ENCODE results near the gene JUNB.
"Not testable (repeated sequence)": the region's sequence is repeated elsewhere in the genome, so short reads cannot be mapped to it uniquely, and the experiment has no call there.

JUNB gene

DNA sequence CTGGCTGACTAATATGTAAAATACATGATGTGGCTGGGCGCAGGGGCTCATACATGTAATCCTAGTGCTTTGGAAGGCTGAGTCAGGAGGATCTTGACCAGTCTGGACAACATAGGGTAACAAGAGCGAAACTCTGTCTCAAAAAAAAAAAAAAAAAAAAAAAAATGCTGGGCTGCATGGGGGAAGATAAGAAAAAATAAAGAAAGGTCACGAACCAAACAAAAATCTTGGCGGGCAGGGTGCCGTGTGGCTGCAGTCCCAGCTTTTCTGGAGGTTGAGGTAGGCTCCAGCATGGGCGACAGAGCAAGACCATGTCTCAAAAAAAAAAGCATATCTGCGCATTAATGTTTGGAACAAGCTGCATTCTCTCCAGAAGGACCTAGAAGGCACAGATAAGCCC is 23.8 kb downstream of the JUNB start:
- no peak for DNase-seq

DNA sequence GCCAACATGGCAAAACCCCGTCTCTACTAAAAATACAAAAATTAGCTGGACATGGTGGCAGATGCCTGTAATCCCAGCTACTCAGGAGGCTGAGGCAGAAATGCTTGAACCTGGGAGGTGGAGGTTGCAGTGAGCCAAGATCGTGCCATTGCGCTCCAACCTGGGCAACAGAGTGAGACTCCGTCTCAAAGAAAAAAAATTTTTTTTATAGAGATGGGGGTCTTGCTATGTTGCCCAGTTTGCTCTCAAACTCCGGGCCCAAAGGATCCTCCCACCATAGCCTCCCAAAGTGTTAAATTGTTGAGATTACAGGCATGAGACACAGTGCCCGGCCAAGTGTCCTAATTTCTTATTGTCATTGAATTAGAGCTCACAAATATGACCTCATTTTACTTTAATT is 25.9 kb downstream of the JUNB start:
- not testable (repeated sequence) for DNase-seq

DNA sequence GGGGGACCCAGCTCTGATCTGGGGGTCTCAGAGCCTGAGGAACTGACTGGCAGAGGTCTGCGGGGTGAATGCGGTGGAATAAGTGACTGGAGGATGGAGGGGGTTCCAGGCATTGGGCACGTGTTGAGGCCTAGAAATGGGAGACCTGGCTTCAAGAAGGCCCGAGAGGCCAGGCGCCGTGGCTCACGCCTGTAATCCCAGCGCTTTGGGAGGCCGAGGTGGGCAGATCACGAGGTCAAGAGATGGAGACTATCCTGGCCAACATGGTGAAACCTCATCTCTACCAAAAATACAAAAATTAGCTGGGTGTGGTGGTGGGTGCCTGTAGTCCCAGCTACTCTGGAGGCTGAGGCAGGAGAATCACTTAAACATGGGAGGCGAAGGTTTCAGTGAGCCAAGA is 26.5 kb downstream of the JUNB start:
- not testable (repeated sequence) for DNase-seq

DNA sequence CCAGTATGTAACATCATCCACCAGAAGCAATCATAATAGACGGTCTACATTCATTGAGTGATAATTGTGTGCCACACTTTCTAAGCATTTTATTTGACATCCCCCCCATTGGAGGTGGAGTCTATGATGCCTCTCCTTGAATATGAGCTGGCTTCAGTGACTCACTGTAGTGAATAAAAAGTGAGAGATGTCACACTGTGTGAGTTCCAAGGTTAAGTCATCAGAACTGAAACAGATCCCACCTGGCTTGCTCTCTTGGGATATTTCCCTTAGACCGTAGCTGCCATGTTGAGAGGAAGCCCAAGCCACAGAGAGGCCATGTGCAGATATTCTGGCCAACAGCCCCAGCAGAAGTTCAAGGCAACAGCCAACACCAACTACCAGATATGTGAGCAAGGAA is 30.5 kb downstream of the JUNB start:
- no peak for DNase-seq

DNA sequence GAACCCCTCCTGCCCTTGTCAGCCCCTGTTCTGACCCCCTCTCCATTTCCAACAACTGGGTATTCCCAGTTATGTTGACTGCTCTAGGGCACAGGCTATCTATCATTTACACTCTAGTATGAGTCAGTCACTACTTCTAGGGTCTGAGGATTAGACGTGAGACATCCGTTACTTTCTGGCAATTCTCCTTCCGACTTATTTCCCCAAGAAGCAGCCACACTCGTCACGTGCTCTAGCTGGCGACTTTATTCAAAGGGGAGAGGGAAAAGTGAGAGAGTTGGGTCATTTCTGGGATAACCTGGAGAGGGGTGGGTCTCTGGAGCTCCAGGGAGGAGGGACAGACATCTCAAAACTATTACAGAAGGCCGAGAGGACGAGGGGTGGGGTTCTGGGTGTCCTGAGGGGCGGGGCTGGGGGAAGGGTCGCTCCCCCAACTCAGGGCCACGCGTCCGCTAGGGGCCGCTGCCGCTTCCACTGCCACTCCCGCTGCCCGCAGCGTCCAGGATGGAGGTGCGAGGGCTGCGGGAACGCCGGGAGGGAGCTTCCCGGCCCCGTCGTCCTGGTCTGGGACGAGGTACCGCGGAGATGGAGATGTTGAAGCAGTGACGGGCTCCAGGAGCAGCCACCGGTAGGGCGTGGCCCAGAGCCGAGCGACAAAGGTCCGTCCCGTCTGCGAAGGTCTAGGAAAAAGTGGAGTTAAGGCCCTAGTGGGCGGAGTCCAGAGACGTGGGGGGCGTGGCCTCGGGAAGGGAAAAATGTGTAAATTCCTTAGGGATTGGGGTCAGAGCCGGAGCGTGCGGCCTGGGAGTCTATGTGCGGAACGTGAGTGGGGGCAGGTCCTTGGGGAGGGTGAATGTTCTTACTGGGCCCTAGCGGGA is 34.2 kb downstream of the JUNB start:
- peak; percentile 39 for DNase-seq

DNA sequence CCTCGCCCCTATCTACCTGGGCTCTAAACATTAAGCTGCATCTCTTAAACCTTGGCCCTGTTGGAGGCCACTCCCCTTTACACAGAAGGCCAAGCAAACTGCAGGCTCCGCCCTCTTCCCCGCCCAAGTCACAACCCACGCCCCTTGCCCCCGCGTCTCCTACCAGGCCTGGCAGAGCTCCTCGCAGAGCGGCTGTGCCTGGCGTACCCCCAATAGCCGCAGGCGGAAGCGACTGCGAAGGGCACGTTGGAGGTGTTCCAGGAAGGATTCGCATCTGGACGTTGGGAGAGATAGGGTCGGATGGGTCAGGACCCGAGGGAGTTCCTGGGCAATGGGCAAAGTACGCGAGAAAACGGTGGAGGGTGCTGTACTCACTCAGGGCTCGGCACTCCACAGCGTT is 37.2 kb downstream of the JUNB start:
- peak; percentile 40 for DNase-seq

DNA sequence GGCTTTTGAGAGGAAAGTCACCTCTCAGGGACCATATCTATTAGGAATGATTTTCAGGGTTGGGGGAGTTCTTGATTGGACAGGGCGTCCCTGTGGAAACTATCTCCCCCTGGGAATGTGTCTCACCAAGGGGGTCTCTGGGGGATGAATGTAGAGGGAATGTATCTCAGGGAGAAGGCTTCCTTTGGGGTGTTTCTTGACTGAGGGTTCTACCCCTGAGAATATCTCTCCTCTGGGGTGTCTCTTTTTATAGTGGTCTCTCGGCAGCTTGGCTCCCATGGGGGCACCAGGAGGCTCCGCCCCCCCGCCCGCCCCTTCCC is 42.1 kb downstream of the JUNB start:
- no peak for DNase-seq

DNA sequence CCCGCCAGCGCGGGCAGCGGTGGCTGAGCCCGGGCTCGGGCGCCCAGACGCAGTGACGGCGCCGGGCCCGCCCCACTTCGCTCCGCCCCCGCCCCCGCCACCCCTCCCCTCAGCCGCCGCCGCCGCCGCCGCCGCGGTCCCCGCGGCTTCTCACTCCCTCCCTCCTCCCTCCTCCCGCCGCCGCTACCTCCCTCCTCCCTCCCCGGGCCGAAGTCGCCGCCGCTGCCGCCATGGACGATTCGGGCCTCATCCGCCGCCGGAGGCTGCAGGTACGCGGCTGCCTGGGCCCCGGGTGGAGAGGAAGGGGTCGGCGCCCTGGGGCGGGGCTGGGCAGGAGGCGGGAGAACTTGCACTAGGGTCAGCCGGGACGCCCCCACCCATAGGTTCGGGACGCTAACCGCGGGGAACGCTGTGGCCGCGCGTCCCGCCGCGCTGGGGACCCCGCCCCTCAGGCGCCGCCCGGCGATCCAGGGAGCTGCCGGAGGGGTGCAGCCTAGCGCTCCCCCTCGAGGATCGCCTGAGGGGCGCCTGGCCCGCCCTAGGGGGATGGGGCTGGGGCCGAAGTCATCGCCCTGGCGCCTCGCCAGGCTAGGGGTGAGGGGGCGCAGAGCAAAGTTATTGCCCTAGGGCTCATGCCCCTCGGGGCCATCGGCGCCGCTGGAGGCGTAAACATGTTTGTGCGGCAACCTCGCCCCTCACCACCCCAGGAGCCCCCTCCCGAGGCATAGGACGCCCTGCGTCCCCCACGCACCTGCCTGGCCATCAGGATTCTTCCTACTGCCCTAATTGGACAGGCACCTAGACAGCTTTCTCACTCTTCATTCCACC is 42.7 kb downstream of the JUNB start:
- peak; percentile 49 for DNase-seq

DNA sequence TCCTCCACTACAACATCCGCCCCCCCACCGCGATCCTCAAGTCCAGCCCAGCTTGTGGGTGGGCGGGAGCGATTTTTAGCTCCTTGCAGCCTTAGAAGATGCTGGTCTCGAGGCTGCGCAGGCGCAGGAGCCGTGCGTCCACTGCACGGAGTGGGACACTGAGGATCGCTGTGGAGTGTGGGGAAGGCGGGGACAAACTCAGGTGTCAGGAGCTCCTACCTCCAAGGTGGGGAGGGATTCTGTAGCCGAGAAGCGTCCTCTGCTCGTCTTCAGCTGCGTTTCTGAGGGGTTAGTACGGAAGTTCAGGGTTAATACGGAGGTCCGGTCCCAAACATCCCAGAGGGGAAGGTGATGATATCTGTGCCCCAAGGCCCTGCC is 43.3 kb downstream of the JUNB start, which contains the start of gene RTBDN:
Gene RTBDN (minus strand): TSS at position 14 of the 378 bp plus-strand sequence. CDS start 4,600 bp downstream, outside the sequence.
- no peak for DNase-seq

DNA sequence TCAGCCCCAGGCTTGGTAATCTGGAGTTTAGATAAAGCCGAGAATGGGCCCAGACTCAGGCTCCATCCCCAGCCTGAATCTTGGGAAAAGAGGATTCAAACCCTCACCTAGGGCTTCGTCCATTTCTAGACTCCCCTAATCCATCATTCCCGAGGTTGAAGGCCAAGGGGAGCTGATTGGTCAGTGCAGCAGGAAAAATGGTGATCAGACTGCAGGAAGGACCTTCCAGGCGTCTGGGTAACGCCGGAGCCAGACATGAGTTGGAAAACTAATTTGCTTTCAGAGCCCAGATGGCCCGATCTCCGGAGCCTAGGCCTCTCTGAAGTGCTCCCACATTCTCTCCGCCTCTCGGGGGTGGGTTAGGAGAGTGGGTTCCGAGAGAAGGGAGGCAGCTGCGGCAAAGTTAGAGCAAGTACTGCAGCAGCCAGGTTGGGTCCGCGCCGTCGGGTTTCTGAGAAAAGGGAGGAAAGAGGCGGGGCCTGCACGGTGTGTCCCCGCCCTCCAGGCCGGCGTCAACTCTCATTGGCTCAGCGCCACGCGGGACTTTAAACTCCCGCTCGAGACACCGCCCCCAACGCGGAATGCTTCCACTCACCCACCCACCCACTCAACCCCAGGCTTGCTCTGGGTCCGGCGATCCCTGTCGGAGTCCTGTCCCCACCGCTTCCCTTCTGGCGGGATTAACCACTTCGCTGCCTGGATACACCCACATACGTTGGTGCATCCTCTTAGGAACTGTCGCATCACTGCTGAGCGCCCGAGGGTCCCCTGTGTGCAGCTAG is 43.9 kb downstream of the JUNB start:
- DNase-seq, result peak; percentile 34

DNA sequence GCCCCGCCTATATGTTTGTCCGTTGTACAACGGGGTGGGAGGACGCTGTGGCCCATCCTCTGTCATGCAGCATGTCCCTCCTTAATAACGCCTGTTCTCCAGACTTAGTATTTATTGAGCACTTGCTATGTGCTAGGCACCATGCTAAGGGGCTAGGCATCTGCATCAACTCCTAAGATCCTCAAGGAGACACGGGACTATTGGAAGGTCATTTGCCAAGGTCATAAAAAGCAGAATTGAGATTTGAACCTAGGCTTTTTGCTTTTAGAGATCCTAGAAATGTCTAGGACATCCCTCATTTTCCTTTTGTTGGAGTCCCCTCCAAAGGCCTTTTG is 45.2 kb downstream of the JUNB start:
- DNase-seq, result no peak

DNA sequence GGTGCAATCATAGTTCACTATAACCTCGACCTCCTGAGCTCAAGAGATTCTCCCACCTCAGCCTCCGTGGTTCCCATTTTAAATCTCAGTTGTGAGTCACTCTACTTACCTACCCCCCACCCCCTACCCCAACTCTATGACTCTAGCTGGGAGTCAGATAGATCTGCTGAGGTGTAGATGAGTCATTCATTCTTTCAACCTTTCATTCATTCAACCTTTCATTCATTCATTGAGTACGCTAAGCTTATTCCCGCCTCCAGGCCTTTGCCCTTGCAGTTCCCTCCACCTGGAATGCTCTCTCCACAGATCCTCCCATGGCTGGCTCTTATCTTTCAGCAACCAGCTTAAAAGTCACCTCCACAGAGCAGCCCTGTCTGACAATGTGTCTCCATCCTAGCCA is 45.9 kb downstream of the JUNB start:
- DNase-seq, result no peak

DNA sequence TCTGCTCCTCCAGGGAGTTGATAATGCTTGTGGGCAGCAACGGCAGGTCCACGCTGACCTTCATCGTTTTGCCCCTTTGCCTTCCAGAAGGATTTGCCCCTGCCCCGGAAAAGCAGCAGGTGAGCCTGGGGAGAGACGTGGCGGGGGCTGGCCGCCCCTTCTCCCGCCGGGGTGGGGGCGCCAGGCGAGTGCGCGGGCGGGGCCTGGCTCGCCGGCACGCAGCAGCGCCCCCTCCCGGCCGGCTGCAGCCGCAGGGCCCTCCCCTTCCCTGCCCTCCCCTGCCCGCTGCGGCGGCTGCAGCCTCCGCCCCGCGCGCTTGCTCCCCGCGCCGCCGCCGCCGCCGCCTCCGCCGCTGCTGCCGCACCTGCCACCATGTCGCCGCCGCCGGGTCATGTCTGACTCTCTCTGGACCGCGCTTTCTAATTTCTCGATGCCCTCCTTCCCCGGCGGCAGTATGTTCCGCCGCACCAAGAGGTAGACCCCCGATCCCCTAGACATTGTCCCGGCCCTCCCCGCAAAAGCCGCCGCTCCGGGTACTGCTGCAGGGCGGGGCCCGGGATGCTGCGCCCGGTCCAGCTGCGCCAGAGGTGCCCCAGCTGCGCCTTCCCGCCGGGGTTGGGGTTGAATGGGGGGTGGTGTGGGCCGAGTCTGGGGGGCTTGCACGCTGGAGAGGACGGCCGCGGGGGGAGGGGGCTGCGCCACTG is 47.0 kb downstream of the JUNB start, which contains the start of gene MAST1:
Gene MAST1 (plus strand): TSS at position 334 of the 704 bp plus-strand sequence. CDS start 58 bp downstream, at position 392.
- DNase-seq, result peak; percentile 66

DNA sequence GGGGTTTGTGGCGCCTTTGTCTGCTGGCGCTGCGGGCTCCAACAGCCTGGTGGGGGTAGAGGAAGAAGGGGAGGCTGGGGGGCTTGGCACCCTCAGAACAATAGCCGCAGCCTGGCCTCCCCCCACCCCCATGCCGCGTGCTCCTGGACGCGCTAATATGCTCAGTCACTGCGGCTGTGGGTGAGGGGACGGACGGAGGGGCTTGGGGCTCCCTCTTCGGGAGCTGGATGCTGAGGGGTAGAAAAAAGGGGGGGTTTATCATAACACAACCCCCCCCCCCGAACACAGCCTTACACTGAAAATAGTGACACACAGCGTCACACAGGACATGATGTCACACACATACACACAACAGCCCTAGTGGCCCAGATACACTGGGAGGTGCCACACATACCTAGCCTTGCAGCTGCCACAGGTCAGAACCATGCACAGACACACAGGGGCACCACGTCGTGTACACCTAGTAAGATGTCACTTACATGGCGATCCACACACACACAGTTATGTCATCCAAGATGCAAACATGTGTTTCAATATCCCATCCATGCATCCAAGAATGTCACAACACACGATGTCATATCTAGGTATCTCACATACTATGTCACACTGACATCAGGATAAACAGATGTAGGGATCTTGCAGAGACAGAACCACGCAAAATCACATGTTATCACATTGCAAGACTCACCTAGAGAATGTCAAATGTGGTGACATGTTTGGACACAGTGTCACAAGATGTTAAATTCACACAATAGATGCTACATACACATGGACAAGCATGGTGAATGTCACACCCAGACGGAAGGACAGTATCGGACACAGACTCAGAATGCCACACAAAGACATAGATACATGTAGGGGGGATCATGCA is 47.8 kb downstream of the JUNB start:
- peak; percentile 35 for DNase-seq

DNA sequence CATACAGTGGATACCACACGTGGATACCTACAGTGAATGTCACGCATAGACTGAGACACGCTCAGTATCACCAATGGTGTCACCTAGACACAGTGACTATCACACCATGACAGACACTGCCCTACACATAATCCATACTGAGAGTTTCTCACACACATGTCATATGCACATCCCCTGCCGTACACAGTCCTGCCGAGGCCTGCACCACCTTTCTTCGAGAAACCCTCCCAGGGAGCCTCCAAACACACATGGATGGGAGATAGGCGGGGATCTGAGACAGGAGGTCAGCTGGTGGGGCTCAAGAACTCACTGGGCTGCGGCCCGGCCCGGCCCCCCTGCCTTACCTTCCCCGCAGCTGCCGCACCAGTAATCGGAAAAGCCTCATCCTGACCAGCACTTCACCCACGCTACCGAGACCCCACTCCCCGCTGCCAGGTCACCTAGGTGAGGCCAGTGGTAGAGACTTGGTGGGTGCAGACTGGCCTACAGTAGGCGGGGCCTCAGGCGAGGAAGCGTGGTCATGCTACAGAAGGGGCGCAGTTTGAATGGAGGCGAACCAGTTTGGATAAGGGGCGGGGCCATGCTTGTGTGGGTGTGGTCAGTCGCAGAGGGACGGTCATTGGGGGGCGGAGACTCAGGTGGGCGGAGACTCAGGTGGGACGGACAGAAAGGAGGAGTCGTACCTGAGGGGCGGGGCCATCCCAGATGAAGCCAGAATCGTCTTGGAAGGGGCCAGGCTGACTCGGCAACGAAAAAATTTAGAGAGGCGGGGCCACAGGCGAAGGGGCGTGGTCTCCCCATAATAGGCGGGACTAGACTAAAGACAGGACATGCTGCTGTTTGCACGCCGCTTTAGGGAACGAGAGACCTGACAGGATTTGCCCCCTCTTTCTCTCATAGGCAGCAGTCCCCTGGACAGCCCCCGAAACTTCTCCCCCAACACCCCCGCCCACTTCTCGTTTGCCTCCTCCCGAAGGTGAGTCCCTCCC is 49.1 kb downstream of the JUNB start:
- peak; percentile 73 for DNase-seq

DNA sequence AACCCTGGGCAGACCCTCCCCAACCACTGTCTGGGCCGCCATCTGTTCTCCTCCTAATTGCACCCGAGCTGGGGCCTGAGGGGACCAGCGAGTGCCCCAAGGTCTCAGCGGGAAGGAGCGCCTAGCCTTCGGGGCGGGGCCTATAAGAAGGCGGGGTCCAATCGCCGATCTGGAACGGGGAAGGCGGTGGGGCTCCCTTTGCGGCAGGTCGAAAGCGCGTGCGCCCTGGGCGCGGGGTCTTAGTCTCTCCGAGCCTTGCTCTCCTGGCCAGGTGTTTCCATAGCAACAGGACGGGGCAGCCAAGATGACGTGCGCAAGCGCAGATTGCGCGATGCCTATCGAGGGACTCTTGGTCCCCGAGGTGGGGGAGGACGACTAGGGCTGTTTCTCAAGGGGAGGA is 49.8 kb downstream of the JUNB start:
- DNase-seq, result peak; percentile 41

DNA sequence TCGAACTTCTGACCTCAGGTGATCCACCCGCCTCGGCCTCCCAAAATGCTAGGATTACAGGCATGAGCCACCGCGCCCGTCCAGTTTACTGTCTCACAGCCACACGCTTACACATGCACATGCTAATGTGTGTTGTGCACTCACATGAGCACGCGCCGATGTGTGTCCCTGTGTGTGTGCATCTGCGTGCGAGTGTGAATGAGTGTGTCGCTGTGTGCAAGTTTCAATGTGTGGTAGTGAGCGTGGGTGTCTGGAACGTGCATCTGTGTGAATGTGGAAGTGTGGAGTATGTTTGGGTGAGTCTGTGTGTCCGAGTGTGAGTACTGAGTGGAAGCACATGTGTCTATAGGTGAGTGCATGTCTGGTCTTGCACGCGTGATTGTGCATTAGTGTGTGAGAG is 51.2 kb downstream of the JUNB start:
- DNase-seq, result no peak
